ENCODE data around the gene MEIS1.

DNA sequence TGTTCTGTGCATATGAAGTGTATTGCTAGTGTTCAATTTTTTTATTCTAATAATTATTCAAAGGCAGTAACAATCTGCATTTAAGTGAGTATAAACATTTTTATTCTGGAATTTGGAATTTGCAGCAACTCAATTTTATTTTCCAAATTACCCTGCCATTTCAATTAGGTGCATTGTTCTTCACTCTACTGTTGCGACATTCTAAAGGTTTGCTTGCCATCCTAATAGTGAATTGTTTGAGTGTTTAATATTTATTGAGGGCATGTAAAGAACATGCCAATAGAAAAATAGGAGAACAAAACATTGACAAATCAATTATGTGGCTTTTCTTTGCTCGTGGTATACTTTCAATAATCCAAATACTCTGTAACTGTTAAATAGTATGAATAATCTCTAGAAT lies 18.0 kb downstream of the MEIS1 start:
- TF ChIP-seq, protein P1, sequence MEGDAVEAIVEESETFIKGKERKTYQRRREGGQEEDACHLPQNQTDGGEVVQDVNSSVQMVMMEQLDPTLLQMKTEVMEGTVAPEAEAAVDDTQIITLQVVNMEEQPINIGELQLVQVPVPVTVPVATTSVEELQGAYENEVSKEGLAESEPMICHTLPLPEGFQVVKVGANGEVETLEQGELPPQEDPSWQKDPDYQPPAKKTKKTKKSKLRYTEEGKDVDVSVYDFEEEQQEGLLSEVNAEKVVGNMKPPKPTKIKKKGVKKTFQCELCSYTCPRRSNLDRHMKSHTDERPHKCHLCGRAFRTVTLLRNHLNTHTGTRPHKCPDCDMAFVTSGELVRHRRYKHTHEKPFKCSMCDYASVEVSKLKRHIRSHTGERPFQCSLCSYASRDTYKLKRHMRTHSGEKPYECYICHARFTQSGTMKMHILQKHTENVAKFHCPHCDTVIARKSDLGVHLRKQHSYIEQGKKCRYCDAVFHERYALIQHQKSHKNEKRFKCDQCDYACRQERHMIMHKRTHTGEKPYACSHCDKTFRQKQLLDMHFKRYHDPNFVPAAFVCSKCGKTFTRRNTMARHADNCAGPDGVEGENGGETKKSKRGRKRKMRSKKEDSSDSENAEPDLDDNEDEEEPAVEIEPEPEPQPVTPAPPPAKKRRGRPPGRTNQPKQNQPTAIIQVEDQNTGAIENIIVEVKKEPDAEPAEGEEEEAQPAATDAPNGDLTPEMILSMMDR (IDR thresholded peaks at IDR 0.05) = no peak
- TF ChIP-seq POLR2A (IDR thresholded peaks at IDR 0.05) = no peak

Measured in lower leg skin (tissue), 3 donors.